Spleen (tissue), 11 donors: ENCODE results near the gene MAGEA10. TPM values are rescaled to one million over a fixed set of nuclear protein-coding genes. Genes with fewer than 3 reads are reported as not detected.

Experiments
- DNase-seq: peaks from one replicate; pipeline ENCODE4 v3.0.0-alpha.2; 2020
- H3K27ac ChIP-seq, 8 donors: fragments of 200-600 bp; sonication (generic) in 7 of 8; 1 replicate in 4 of 8; 2 replicates in 4 of 8; pipeline versions ENCODE4 v1.5.0 to v1.8.0; 2016 to 2021; ENCODE audit warnings: inconsistent platforms in 4 of 8, mild to moderate bottlenecking in 4 of 8, moderate library complexity in 1 of 8
- H3K27me3 ChIP-seq, 7 donors: fragments of 200-600 bp; sonication (generic) in 6 of 7; replicated peaks in 1 of 7; 1 replicate in 4 of 7; 2 replicates in 3 of 7; pipeline versions ENCODE4 v1.5.0 to v1.8.0; 2016 to 2021; ENCODE audit warnings: inconsistent platforms in 3 of 7, mild to moderate bottlenecking in 1 of 7
- H3K36me3 ChIP-seq, 6 donors: fragments of 200-600 bp; sonication (generic) in 5 of 6; 1 replicate in 4 of 6; 2 replicates in 2 of 6; pipeline versions ENCODE4 v1.5.0 to v1.8.0; 2016 to 2021; ENCODE audit warnings: inconsistent platforms in 2 of 6
- H3K4me1 ChIP-seq, 6 donors: fragments of 200-600 bp; sonication (generic) in 5 of 6; 1 replicate in 3 of 6; 2 replicates in 3 of 6; pipeline versions ENCODE4 v1.5.0 to v1.8.0; 2016 to 2021; ENCODE audit warnings: inconsistent platforms in 3 of 6
- H3K4me3 ChIP-seq, 8 donors: fragments of 200-600 bp; sonication (generic) in 7 of 8; 1 replicate in 4 of 8; 2 replicates in 4 of 8; pipeline versions ENCODE4 v1.5.0 to v1.8.0; 2016 to 2021; ENCODE audit warnings: inconsistent platforms in 4 of 8, mild to moderate bottlenecking in 4 of 8, moderate library complexity in 2 of 8
- H3K9me3 ChIP-seq, 8 donors: fragments of 200-600 bp; sonication (generic) in 7 of 8; 1 replicate in 4 of 8; 2 replicates in 4 of 8; pipeline versions ENCODE4 v1.5.0 to v1.8.0; 2016 to 2021; ENCODE audit warnings: inconsistent platforms in 4 of 8
- POLR2A ChIP-seq, 3 donors: fragments of 450-650 bp; IDR thresholded peaks; one replicate each; pipeline ENCODE4 v1.5.1; 2017; ENCODE audit warnings: antibody characterized with exemption in 3 of 3, mild to moderate bottlenecking in 1 of 3
- POLR2AphosphoS5 ChIP-seq, 3 donors: sonication (generic); formaldehyde crosslinking; IDR thresholded peaks; one replicate each; pipeline ENCODE4 v1.5.1; 2017; ENCODE audit warnings: antibody characterized with exemption in 3 of 3
- WGBS, 5 donors: extraction: QIAGEN DNeasy Blood & Tissue Kit in 3 of 5; methylation state at CpG; one replicate each; pipeline versions ENCODE4 v1.1.5 to v1.1.7; 2013 to 2018; 5-methylcytosine and 5-hydroxymethylcytosine counted together
- intact Hi-C: fragments of 100-400 bp; cut with DNase I; formaldehyde crosslinking; loops from one replicate; pipeline ENCODE4 v1.15.0; 2023; ENCODE audit warnings: low total_unique reads
- polyA plus RNA-seq, 3 donors: library from polyadenylated mRNA; stranded (reverse); fragments of 200-250 nt; gene quantifications; one replicate each; pipeline ENCODE4 v1.2.1, GENCODE V29; 2013
- total RNA-seq, 7 donors: library from RNA; depleted of rRNA in 3 of 7; stranded (reverse); fragments of >200 nt in 3 of 7; fragmentation: NEBNext Ultra II Directional in 4 of 7; extraction: Animal tissue kit (Norgen Biotek cat#: 25700) in 4 of 7; gene quantifications; one replicate each; pipeline versions ENCODE4 v1.1.0 to v1.2.1, GENCODE V29; 2016 to 2021
- TF ChIP-seq, protein P1 (sequence below), 11 experiments: fragments of 200-600 bp in 7 of 11; fragments of 450-650 bp in 4 of 11; sonication (generic) in 4 of 11; IDR thresholded peaks in 8 of 11; conservative IDR thresholded peaks in 3 of 11; 1 replicate in 7 of 11; 2 replicates in 4 of 11; pipeline versions ENCODE4 v1.4.0 to v1.8.0; 2016 to 2021; ENCODE audit warnings: antibody characterized with exemption in 11 of 11, inconsistent platforms in 4 of 11, mild to moderate bottlenecking in 1 of 11
- donor health status: healthy with polysubstance abuse.
- donor health status: DM: no; HTN: no; CAD: no; lungs with moderate emphysema.
- donor health status: DM: no; HTN: no; CAD: no.
- donor health status: Bipolar disorder and iron deficiency.
- donor health status: healthy.
- donor health status: DM: no; HTN: no; CAD: no.
- donor health status: DM: yes; HTN: yes; CAD: no.

MAGEA10 gene
- total and polyA plus RNA-seq, 10 donors: not detected

DNA sequence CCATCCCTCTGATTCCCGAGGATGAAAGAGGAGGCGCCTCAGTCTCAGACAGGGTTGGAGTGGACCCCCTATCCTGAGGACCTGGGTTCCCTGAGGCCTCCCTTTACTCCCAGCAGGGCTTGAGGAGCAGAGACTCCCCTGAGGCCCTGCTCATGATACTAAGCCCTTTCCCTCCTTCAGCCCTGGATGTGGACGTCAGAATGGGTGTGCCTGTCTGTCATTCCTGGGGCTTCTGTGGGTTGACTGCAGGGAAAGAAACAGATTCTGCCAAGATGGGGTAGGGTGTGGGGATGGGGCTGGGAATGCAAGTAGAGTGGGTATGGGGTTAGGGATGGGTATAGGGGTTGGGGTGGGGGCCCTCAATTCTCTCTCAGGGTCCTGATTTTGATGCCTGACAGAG, 21.1 kb downstream of the MAGEA10 start:
- Histone ChIP-seq H3K4me3 (no peak overlapping the region), H3K27me3 (no peaks in the 10 kb centered on the region), H3K36me3 (no peaks in the 10 kb centered on the region), H3K27ac (no peak overlapping the region), H3K4me1 (no peaks in the 10 kb centered on the region), H3K9me3 (no peaks in the 10 kb centered on the region)
- intact Hi-C loops: no loop called here
- TF ChIP-seq POLR2AphosphoS5 (IDR thresholded peaks at IDR 0.05) (no peak), POLR2A (IDR thresholded peaks at IDR 0.05) (no peak)
- TF ChIP-seq, protein P1, sequence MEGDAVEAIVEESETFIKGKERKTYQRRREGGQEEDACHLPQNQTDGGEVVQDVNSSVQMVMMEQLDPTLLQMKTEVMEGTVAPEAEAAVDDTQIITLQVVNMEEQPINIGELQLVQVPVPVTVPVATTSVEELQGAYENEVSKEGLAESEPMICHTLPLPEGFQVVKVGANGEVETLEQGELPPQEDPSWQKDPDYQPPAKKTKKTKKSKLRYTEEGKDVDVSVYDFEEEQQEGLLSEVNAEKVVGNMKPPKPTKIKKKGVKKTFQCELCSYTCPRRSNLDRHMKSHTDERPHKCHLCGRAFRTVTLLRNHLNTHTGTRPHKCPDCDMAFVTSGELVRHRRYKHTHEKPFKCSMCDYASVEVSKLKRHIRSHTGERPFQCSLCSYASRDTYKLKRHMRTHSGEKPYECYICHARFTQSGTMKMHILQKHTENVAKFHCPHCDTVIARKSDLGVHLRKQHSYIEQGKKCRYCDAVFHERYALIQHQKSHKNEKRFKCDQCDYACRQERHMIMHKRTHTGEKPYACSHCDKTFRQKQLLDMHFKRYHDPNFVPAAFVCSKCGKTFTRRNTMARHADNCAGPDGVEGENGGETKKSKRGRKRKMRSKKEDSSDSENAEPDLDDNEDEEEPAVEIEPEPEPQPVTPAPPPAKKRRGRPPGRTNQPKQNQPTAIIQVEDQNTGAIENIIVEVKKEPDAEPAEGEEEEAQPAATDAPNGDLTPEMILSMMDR (IDR thresholded peaks at IDR 0.05 in 8 of 11, conservative IDR thresholded peaks at IDR 0.05 in 3 of 11): no peak
- DNase-seq: no peak
- 80 to 100% (median 86%) methylated on average over 1 to 3 of the region's 3 CpGs for WGBS, 5 donors

DNA sequence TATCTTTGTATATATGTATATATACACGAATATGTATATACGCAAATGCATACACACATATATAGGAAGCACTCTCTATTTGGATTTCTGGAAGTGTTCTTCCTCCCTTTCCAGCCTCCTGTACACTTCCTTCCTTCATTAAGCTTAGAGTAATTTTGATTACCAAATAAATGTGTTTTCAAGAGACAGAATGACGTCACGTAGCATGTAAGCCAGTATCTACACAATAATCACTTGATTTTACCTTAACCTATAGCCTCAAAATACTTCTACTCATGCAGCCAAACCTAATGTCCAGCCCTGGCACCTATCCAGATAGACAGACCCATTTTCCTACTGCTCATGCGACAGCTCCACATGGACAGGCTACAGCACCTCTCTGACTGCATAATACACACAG, 29.9 kb downstream of the MAGEA10 start:
- Histone ChIP-seq H3K27ac (no peak overlapping the region), H3K36me3 (no peaks in the 10 kb centered on the region), H3K9me3 (no peaks in the 10 kb centered on the region), H3K4me1 (no peaks in the 10 kb centered on the region), H3K4me3 (no peak overlapping the region), H3K27me3 (no peaks in the 10 kb centered on the region)
- no peak for DNase-seq
- intact Hi-C loops: no loop called here
- WGBS, 5 donors: 87 to 92% (median 89%) methylated on average over 5 of the region's 5 CpGs
- TF ChIP-seq POLR2A (IDR thresholded peaks at IDR 0.05) (no peak), POLR2AphosphoS5 (IDR thresholded peaks at IDR 0.05) (no peak)
- TF ChIP-seq, protein P1 (IDR thresholded peaks at IDR 0.05 in 8 of 11, conservative IDR thresholded peaks at IDR 0.05 in 3 of 11): no peak

DNA sequence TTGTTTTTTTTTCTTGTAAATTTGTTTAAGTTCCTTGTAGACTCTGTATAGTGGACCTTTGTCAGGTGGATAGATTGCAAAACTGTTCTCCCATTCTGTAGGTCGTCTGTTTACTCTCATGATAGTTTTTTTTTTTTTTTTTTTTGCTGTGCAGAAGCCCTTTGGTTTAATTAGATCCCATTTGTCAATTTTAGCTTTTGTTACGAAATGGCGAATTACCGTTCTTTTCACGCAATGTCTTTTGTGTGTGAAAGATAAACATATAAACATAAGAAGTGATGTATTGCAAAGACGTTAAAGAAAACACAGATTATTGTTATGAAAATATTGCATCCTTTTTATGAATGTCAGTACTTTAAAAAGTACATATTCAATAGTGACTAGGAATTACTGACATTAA, 34.5 kb downstream of the MAGEA10 start:
- TF ChIP-seq, protein P1 (IDR thresholded peaks at IDR 0.05 in 8 of 11, conservative IDR thresholded peaks at IDR 0.05 in 3 of 11): no peak
- TF ChIP-seq POLR2A (IDR thresholded peaks at IDR 0.05) (no peak), POLR2AphosphoS5 (IDR thresholded peaks at IDR 0.05) (no peak)
- Histone ChIP-seq H3K4me3 (no peak overlapping the region), H3K36me3 (no peaks in the 10 kb centered on the region), H3K4me1 (no peaks in the 10 kb centered on the region), H3K9me3 (no peaks in the 10 kb centered on the region), H3K27me3 (no peaks in the 10 kb centered on the region), H3K27ac (no peak overlapping the region)
- no peak for DNase-seq
- intact Hi-C loops: no loop called here
- 81 to 90% (median 84%) methylated on average over 6 of the region's 6 CpGs for WGBS, 5 donors

DNA sequence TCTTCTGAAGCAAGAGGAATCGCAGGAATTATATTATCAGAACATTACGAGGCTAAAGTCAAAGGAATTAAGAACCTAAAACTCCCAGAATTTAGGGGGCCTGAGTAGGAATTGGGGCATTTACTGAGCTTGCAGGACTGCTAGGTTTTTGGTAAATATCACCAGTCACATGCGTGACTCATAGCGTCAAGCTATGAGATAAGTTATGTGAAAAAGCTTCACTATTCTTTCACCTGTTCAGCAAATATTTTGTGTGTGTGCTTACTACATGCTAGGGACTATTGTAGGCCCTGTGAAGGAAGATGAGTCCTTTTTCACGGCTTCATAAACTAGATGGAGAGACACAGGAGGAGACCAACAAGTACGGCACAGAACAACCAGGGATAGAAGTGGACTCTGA, 52.2 kb downstream of the MAGEA10 start:
- WGBS, 5 donors: 81 to 95% (median 89%) methylated on average over 6 of the region's 6 CpGs
- Histone ChIP-seq H3K27ac (no peak overlapping the region), H3K9me3 (no peaks in the 10 kb centered on the region), H3K27me3 (no peaks in the 10 kb centered on the region), H3K36me3 (no peaks in the 10 kb centered on the region), H3K4me1 (no peaks in the 10 kb centered on the region), H3K4me3 (no peak overlapping the region)
- no peak for TF ChIP-seq POLR2A (IDR thresholded peaks at IDR 0.05)
- TF ChIP-seq POLR2AphosphoS5 (IDR thresholded peaks at IDR 0.05): no peak
- TF ChIP-seq, protein P1 (IDR thresholded peaks at IDR 0.05 in 8 of 11, conservative IDR thresholded peaks at IDR 0.05 in 3 of 11): no peak
- intact Hi-C loops: no loop called here
- no peak for DNase-seq

Other genes with a start within 250 kb of the MAGEA10 start
- gene MAGEA4, start 225.7 kb downstream of the MAGEA10 start, total RNA-seq: not detected
- gene MAGEA4, start 225.7 kb downstream of the MAGEA10 start, polyA plus RNA-seq: not detected
- gene GABRE, start 163.9 kb downstream of the MAGEA10 start, total RNA-seq: 10 to 100 TPM; 11.2 to 32.6 (median 21.4) TPM
- gene GABRE, start 163.9 kb downstream of the MAGEA10 start, polyA plus RNA-seq: 1 to 10 TPM; 1.8 to 7.4 (median 6.1) TPM